GM12878 (cell line): ENCODE results near the gene ZBTB21. TPM values are rescaled to one million over a fixed set of nuclear protein-coding genes. Genes with fewer than 3 reads are reported as not detected.

ENCODE experiments used
- ATAC-seq: fragments of 200-7000 bp; cut with Tn5 transposase; 3 replicates; pipeline ENCODE4 v1.9.1; 2020; ENCODE audit warnings: mild to moderate bottlenecking, moderate library complexity
- BruUV-seq: library from RNA; stranded (reverse); fragments of 400-500 nt; replicated peaks from 2 replicates; lab custom pipeline; 2021; lab: Mats Ljungman, UMichigan
- CTCF ChIA-PET: fragments of 300-600 bp; sonication (Branson Sonifier 250); formaldehyde crosslinking; extraction: SDS; loops from one replicate; lab custom pipeline; 2021; ENCODE audit warnings: inconsistent platforms; lab: Yijun Ruan, JAX
- POLR2A ChIA-PET: fragments of 350-600 bp; formaldehyde crosslinking; extraction: SDS; loops from one replicate; lab custom pipeline; 2021; ENCODE audit warnings: inconsistent platforms; lab: Charles Lee
- RAD21 ChIA-PET: fragments of 300-600 bp; sonication (Branson Sonifier 250); formaldehyde crosslinking; loops from one replicate; lab custom pipeline; 2023; ENCODE audit warnings: antibody characterized with exemption; ENCODE audit not compliant: unreplicated experiment; lab: Charles Lee
- SMC1A ChIA-PET: fragments of 300-600 bp; sonication (Branson Sonifier 250); formaldehyde crosslinking; loops from one replicate; lab custom pipeline; 2023; ENCODE audit not compliant: unreplicated experiment, uncharacterized antibody; lab: Charles Lee
- DNase-seq: peaks from one replicate; pipeline ENCODE4 v3.0.0-alpha.2; 2011; ENCODE audit warnings: low read depth, low spot score
- FAIRE-seq: peaks from 3 replicates; lab custom pipeline; 2011; peaks lifted over from hg19 to GRCh38; lab: Jason Lieb, UNC
- H2AFZ ChIP-seq: 2 replicates; pipeline ENCODE4 v1.6.0; 2011; ENCODE audit warnings: low read depth, low read length, control low read depth; ENCODE audit not compliant: control insufficient read depth
- H3K27ac ChIP-seq: 2 replicates; pipeline ENCODE4 v1.5.1; 2011; ENCODE audit warnings: control low read depth; ENCODE audit not compliant: control insufficient read depth, insufficient read depth
- H3K27me3 ChIP-seq, 2 experiments: replicated peaks in 1 of 2; 2 replicates each; pipeline versions ENCODE4 v1.6.0 to v1.6.1; 2011; ENCODE audit warnings: low read length in 1 of 2; ENCODE audit not compliant: control insufficient read depth in 2 of 2, insufficient read depth in 2 of 2
- H3K36me3 ChIP-seq, 2 experiments: 2 replicates each; pipeline ENCODE4 v1.5.1; 2011; ENCODE audit warnings: low read length in 1 of 2; ENCODE audit not compliant: control insufficient read depth in 2 of 2, insufficient read depth in 2 of 2
- H3K4me1 ChIP-seq: 2 replicates; pipeline ENCODE4 v1.6.1; 2011; ENCODE audit warnings: mild to moderate bottlenecking, low read length, moderate library complexity, mixed read lengths; ENCODE audit not compliant: control insufficient read depth, insufficient read depth
- H3K4me2 ChIP-seq: 2 replicates; pipeline ENCODE4 v1.6.0; 2011; ENCODE audit warnings: control low read depth; ENCODE audit not compliant: control insufficient read depth, insufficient read depth
- H3K4me3 ChIP-seq: fragments of 200-600 bp; sonication (generic); 2 replicates; pipeline ENCODE4 v1.5.1; 2016
- H3K79me2 ChIP-seq: 2 replicates; pipeline ENCODE4 v1.6.0; 2011; ENCODE audit warnings: low read length; ENCODE audit not compliant: control insufficient read depth, insufficient read depth
- H3K9ac ChIP-seq: 2 replicates; pipeline ENCODE4 v1.8.0; 2011; ENCODE audit warnings: low read length, control low read depth, mixed read lengths; ENCODE audit not compliant: control insufficient read depth, insufficient read depth
- H3K9me3 ChIP-seq: replicated peaks from 3 replicates; pipeline ENCODE4 v1.5.1; 2011; ENCODE audit warnings: mild to moderate bottlenecking, low read length; ENCODE audit not compliant: control insufficient read depth, insufficient read depth
- H4K20me1 ChIP-seq: 2 replicates; pipeline ENCODE4 v1.6.0; 2011; ENCODE audit not compliant: control insufficient read depth, insufficient read depth
- CEBPB ChIP-seq, 2 experiments: fragments of 150-350 bp in 1 of 2; IDR thresholded peaks; 2 replicates each; pipeline ENCODE4 v1.6.1; 2012 to 2014; ENCODE audit warnings: low read depth in 2 of 2, low read length in 2 of 2, borderline replicate concordance in 1 of 2, inconsistent platforms in 1 of 2
- FOXK2 ChIP-seq: fragments of 450-650 bp; IDR thresholded peaks from 2 replicates; pipeline ENCODE4 v1.6.1; 2017; ENCODE audit warnings: mild to moderate bottlenecking, moderate library complexity
- HCFC1 ChIP-seq: fragments of 150-350 bp; IDR thresholded peaks from 2 replicates; pipeline ENCODE4 v1.6.1; 2014; ENCODE audit warnings: low read length
- POLR2AphosphoS5 ChIP-seq: IDR thresholded peaks from 2 replicates; pipeline ENCODE4 v1.6.1; 2011; ENCODE audit warnings: mild to moderate bottlenecking, low read length, inconsistent platforms
- RUNX3 ChIP-seq: IDR thresholded peaks from 2 replicates; pipeline ENCODE4 v1.6.1; 2012; ENCODE audit warnings: low read length, inconsistent platforms
- TCF7 ChIP-seq: IDR thresholded peaks from 2 replicates; pipeline ENCODE4 v1.6.1; 2014; ENCODE audit warnings: antibody characterized with exemption, borderline replicate concordance
- WGBS: methylation state at CpG from one replicate; pipeline ENCODE4 v1.1.6; 2016; ENCODE audit warnings: low lambda C conversion rate; ENCODE audit not compliant: insufficient replicate concordance, insufficient coverage; ENCODE audit errors: missing lambda C conversion rate; 5-methylcytosine and 5-hydroxymethylcytosine counted together
- in situ Hi-C: fragments of 300-500 bp; cut with MboI; formaldehyde crosslinking; loops from 9 replicates; pipeline ENCODE4 v1.14.3; 2018; ENCODE audit warnings: mixed read lengths
- intact Hi-C: fragments of 100-400 bp; cut with micrococcal nuclease; formaldehyde crosslinking; loops from one replicate; pipeline ENCODE4 v1.14.2; 2022; ENCODE audit not compliant: unreplicated experiment
- polyA plus RNA-seq, 11 experiments: library from polyadenylated mRNA; depleted of rRNA in 4 of 11; unstranded in 6 of 11; stranded (reverse) in 5 of 11; fragments of >200 nt; fragmentation: Nextera tagmentation in 4 of 11; fragmentation: Illumina TruSeq in 1 of 11; extraction: Ambion mirVana in 4 of 11; extraction: Trizol in 1 of 11; gene quantifications; 1 replicate in 1 of 11; 2 replicates in 10 of 11; pipeline versions ENCODE4 v1.2.1 to v1.2.3, GENCODE V29; 2011 to 2016; ENCODE audit warnings: inconsistent platforms in 2 of 11, missing spikeins in 2 of 11, low read depth in 1 of 11
- total RNA-seq, 4 experiments: library from RNA; depleted of rRNA in 3 of 4; stranded (reverse); fragments of >200 nt in 3 of 4; fragmentation: Illumina TruSeq in 1 of 4; extraction: Trizol in 1 of 4; gene quantifications; 2 replicates each; pipeline versions ENCODE4 v1.2.1 to v1.2.3, GENCODE V29; 2013 to 2021
- TF ChIP-seq, protein P1 (sequence below): fragments of 450-650 bp; IDR thresholded peaks from 2 replicates; pipeline ENCODE4 v1.6.1; 2017; ENCODE audit warnings: low read depth, mild to moderate bottlenecking, moderate library complexity
- TF ChIP-seq, protein P2 (sequence below): fragments of 450-650 bp; formaldehyde crosslinking; IDR thresholded peaks from 2 replicates; pipeline ENCODE4 v1.4.0; 2020; ENCODE audit warnings: mild to moderate bottlenecking, moderate library complexity
- TF ChIP-seq, protein P3 (sequence below): fragments of 450-650 bp; IDR thresholded peaks from 2 replicates; pipeline ENCODE4 v1.6.1; 2017; ENCODE audit warnings: mild to moderate bottlenecking, moderate library complexity
- TF ChIP-seq, protein P4 (sequence below): IDR thresholded peaks from 2 replicates; pipeline ENCODE4 v1.6.1; 2011; ENCODE audit warnings: borderline replicate concordance, low read depth, mild to moderate bottlenecking, moderate library complexity, mixed read lengths, low read length; ENCODE audit not compliant: insufficient read depth; ENCODE audit errors: extremely low read length
- TF ChIP-seq, protein P5 (sequence below): IDR thresholded peaks from 2 replicates; pipeline ENCODE4 v1.6.1; 2012; ENCODE audit warnings: low read length, inconsistent platforms

The ZBTB21 gene
- total and polyA plus RNA-seq, 10 of the 15 experiments (the other 5 are each of a cell fraction or from before 2014, with no cell fraction given): 1.8 to 21.6 (median 10.6) TPM

DNA sequence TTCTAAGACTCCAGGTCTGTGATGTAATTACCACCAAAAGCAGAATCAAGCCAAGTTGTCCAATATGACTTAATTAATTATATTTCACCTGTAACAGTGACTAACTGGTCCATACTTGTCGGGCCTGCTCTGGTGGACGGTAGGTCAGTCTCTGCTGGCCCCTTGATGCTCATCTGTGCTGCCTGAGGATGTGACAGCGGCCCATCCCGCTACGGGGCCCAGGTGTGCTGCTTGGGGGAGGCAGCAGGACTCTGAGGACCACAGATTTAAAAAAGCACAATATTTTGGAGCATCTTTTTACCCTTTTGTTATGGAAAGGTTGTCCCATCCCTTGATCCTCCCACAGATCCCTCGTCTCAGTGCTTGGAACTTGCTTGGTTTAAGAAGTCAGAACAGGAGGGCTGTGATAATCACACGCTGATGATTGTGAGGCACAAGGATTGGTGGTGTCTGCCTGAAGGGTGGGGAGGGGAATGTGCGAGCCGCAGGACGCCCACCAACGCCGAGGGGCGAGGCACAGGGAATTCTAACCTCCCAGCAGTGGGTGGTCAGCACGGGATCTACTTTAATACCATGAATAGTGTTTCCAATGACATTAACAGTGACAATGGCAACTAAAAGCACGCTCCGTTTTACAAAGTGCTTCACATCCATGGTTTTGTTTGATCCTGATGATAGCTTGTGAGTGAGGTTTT is 33.2 kb upstream of the ZBTB21 start:
- Histone ChIP-seq H3K27ac (no peak overlapping the region), H3K4me2 (no peak overlapping the region), H4K20me1 (no peaks in the 10 kb centered on the region), H3K9ac (no peak overlapping the region), H3K27me3 (no peaks in the 10 kb centered on the region; a peak in 2 of 4 replicates), H3K4me1 (no peaks in the 10 kb centered on the region), H3K79me2 (no peaks in the 10 kb centered on the region), H3K9me3 (no peaks in the 10 kb centered on the region), H3K4me3 (no peak overlapping the region), H3K36me3 (no peaks in the 10 kb centered on the region), H2AFZ (no peak overlapping the region)
- in situ Hi-C loops: loop anchor here (10.0 kb wide), 1 partner anchor 61 kb away; no protein-coding TSS in a partner anchor
- ChIA-PET SMC1A (no interaction called here), POLR2A (no interaction called here), CTCF (interaction anchor here (1.1 kb wide), 1 partner anchor 74 kb away, joined by 3 read pairs; no protein-coding TSS in a partner anchor), RAD21 (interaction anchor here (0.8 kb wide), 1 partner anchor 133 kb away, joined by 3 read pairs; no protein-coding TSS in a partner anchor)
- DNase-seq: no peak
- WGBS: 53% methylated on average over 16 of the region's 16 CpGs
- no TSS peak for BruUV-seq
- intact Hi-C loops: no loop called here
- no peak for FAIRE-seq
- ATAC-seq: no peak
- TF ChIP-seq, protein P1, sequence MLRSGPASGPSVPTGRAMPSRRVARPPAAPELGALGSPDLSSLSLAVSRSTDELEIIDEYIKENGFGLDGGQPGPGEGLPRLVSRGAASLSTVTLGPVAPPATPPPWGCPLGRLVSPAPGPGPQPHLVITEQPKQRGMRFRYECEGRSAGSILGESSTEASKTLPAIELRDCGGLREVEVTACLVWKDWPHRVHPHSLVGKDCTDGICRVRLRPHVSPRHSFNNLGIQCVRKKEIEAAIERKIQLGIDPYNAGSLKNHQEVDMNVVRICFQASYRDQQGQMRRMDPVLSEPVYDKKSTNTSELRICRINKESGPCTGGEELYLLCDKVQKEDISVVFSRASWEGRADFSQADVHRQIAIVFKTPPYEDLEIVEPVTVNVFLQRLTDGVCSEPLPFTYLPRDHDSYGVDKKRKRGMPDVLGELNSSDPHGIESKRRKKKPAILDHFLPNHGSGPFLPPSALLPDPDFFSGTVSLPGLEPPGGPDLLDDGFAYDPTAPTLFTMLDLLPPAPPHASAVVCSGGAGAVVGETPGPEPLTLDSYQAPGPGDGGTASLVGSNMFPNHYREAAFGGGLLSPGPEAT: no peak
- TF ChIP-seq FOXK2: no peak
- TF ChIP-seq POLR2AphosphoS5: no peak
- TF ChIP-seq, protein P2, sequence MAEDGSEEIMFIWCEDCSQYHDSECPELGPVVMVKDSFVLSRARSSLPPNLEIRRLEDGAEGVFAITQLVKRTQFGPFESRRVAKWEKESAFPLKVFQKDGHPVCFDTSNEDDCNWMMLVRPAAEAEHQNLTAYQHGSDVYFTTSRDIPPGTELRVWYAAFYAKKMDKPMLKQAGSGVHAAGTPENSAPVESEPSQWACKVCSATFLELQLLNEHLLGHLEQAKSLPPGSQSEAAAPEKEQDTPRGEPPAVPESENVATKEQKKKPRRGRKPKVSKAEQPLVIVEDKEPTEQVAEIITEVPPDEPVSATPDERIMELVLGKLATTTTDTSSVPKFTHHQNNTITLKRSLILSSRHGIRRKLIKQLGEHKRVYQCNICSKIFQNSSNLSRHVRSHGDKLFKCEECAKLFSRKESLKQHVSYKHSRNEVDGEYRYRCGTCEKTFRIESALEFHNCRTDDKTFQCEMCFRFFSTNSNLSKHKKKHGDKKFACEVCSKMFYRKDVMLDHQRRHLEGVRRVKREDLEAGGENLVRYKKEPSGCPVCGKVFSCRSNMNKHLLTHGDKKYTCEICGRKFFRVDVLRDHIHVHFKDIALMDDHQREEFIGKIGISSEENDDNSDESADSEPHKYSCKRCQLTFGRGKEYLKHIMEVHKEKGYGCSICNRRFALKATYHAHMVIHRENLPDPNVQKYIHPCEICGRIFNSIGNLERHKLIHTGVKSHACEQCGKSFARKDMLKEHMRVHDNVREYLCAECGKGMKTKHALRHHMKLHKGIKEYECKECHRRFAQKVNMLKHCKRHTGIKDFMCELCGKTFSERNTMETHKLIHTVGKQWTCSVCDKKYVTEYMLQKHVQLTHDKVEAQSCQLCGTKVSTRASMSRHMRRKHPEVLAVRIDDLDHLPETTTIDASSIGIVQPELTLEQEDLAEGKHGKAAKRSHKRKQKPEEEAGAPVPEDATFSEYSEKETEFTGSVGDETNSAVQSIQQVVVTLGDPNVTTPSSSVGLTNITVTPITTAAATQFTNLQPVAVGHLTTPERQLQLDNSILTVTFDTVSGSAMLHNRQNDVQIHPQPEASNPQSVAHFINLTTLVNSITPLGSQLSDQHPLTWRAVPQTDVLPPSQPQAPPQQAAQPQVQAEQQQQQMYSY (CRISPR knock-in tag): no peak
- TF ChIP-seq, protein P3, sequence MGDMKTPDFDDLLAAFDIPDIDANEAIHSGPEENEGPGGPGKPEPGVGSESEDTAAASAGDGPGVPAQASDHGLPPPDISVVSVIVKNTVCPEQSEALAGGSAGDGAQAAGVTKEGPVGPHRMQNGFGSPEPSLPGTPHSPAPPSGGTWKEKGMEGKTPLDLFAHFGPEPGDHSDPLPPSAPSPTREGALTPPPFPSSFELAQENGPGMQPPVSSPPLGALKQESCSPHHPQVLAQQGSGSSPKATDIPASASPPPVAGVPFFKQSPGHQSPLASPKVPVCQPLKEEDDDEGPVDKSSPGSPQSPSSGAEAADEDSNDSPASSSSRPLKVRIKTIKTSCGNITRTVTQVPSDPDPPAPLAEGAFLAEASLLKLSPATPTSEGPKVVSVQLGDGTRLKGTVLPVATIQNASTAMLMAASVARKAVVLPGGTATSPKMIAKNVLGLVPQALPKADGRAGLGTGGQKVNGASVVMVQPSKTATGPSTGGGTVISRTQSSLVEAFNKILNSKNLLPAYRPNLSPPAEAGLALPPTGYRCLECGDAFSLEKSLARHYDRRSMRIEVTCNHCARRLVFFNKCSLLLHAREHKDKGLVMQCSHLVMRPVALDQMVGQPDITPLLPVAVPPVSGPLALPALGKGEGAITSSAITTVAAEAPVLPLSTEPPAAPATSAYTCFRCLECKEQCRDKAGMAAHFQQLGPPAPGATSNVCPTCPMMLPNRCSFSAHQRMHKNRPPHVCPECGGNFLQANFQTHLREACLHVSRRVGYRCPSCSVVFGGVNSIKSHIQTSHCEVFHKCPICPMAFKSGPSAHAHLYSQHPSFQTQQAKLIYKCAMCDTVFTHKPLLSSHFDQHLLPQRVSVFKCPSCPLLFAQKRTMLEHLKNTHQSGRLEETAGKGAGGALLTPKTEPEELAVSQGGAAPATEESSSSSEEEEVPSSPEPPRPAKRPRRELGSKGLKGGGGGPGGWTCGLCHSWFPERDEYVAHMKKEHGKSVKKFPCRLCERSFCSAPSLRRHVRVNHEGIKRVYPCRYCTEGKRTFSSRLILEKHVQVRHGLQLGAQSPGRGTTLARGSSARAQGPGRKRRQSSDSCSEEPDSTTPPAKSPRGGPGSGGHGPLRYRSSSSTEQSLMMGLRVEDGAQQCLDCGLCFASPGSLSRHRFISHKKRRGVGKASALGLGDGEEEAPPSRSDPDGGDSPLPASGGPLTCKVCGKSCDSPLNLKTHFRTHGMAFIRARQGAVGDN: no peak
- TF ChIP-seq, protein P4, sequence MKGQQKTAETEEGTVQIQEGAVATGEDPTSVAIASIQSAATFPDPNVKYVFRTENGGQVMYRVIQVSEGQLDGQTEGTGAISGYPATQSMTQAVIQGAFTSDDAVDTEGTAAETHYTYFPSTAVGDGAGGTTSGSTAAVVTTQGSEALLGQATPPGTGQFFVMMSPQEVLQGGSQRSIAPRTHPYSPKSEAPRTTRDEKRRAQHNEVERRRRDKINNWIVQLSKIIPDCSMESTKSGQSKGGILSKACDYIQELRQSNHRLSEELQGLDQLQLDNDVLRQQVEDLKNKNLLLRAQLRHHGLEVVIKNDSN: no peak
- TF ChIP-seq TCF7: no peak
- TF ChIP-seq, protein P5, sequence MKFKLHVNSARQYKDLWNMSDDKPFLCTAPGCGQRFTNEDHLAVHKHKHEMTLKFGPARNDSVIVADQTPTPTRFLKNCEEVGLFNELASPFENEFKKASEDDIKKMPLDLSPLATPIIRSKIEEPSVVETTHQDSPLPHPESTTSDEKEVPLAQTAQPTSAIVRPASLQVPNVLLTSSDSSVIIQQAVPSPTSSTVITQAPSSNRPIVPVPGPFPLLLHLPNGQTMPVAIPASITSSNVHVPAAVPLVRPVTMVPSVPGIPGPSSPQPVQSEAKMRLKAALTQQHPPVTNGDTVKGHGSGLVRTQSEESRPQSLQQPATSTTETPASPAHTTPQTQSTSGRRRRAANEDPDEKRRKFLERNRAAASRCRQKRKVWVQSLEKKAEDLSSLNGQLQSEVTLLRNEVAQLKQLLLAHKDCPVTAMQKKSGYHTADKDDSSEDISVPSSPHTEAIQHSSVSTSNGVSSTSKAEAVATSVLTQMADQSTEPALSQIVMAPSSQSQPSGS: no peak
- TF ChIP-seq CEBPB (IDR thresholded peaks at IDR 0.05; ENCODE audit: borderline replicate concordance in 1 of 2, low read depth in 2 of 2, low read length in 2 of 2): no peak
- TF ChIP-seq HCFC1: no peak
- no peak for TF ChIP-seq RUNX3
